Activated CD8-positive, alpha-beta T cell treated with anti-CD3 and anti-CD28 coated beads for 36 hours (primary cell): ENCODE measurements around the gene CNNM3. TPM values are rescaled to one million over a fixed set of nuclear protein-coding genes. Genes with fewer than 3 reads are reported as not detected.

Source experiments
- ATAC-seq: fragments of 200-7000 bp; cut with Tn5 transposase; one replicate; pipeline ENCODE4 v1.10.0; 2021; ENCODE audit warnings: mild to moderate bottlenecking, moderate library complexity
- CTCF ChIA-PET: fragments of 350-600 bp; sonication (Branson Sonifier 250); formaldehyde crosslinking; loops from one replicate; lab custom pipeline; 2021; ENCODE audit warnings: antibody characterized with exemption; lab: Charles Lee
- POLR2A ChIA-PET: fragments of 350-600 bp; sonication (Branson Sonifier 250); formaldehyde crosslinking; loops from one replicate; lab custom pipeline; 2021; ENCODE audit warnings: antibody characterized with exemption; lab: Charles Lee
- DNase-seq: peaks from one replicate; pipeline ENCODE4 v3.0.0-alpha.2; 2020
- H3K27ac Mint-ChIP-seq: one replicate; pipeline ENCODE4 v1.8.0; 2021; ENCODE audit warnings: mild to moderate bottlenecking, mixed read lengths
- H3K27me3 Mint-ChIP-seq: one replicate; pipeline ENCODE4 v1.8.0; 2021; ENCODE audit warnings: mixed read lengths
- H3K36me3 Mint-ChIP-seq: one replicate; pipeline ENCODE4 v1.8.0; 2021; ENCODE audit warnings: low read depth, mixed read lengths
- H3K4me1 Mint-ChIP-seq: one replicate; pipeline ENCODE4 v1.8.0; 2021; ENCODE audit warnings: low read depth, mixed read lengths
- H3K4me3 Mint-ChIP-seq: one replicate; pipeline ENCODE4 v1.8.0; 2021; ENCODE audit warnings: mild to moderate bottlenecking, moderate library complexity, mixed read lengths
- H3K9me3 Mint-ChIP-seq: one replicate; pipeline ENCODE4 v1.8.0; 2021; ENCODE audit warnings: mixed read lengths
- intact Hi-C: fragments of 100-400 bp; cut with micrococcal nuclease; formaldehyde crosslinking; loops from one replicate; pipeline ENCODE4 v1.10.0; 2022
- total RNA-seq, 2 experiments: library from RNA; stranded (reverse); gene quantifications; one replicate each; pipeline ENCODE4 v1.2.3, GENCODE V29; 2021
- TF ChIP-seq, protein P1 (sequence below): fragments of 200-600 bp; IDR thresholded peaks from one replicate; pipeline ENCODE4 v1.8.0; 2022; ENCODE audit warnings: antibody characterized with exemption, mild to moderate bottlenecking

CNNM3 gene
- total RNA-seq, 2 experiments from 2014 or later: 15.8 to 19.3 TPM

DNA sequence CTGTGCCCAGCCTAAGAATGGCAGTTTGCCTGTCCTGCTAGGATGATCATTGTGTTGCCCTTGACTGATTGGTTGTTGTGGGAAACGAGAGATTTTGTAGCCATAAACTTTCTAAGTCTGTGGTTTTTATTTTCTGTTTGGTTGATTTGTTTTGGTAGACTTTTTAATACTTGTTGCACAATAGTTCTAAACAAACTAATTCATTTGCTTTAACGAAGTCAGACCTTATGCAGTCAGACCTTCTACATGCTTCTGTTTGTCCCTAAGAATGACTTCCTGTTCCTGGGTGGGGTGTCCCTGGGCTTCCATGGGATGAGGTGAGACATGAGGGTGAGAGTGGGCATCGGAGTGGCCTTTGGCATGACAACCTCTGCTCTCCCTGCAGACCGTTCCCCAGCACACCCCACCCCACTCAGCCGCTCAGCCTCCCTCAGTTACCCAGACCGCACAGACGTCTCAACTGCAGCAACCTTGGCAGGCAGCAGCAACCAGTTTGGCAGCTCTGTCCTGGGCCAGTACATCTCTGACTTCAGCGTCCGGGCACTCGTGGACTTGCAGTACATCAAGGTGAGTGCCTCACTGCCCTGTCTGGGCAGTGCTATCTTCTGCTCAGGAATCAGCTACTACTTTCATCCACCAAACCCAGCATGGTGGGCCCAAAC, 7.8 kb upstream of the CNNM3 start:
- no peak for ATAC-seq
- no peaks in the 10 kb centered on the region for H3K9me3 Mint-ChIP-seq
- peak overlapping the region; percentile 16 for H3K27ac Mint-ChIP-seq
- H3K27me3 Mint-ChIP-seq: no peaks in the 10 kb centered on the region
- DNase-seq: no peak
- H3K4me1 Mint-ChIP-seq: peaks cover 14% of the 10 kb centered on the region
- no peaks in the 10 kb centered on the region for H3K36me3 Mint-ChIP-seq
- ChIA-PET POLR2A (no interaction called here), CTCF (interaction anchor here (1.4 kb wide), 1 partner anchor 49 kb away, joined by 4 read pairs; the partner anchor contains the start of gene ANKRD39)
- intact Hi-C loops: no loop called here
- no peak overlapping the region for H3K4me3 Mint-ChIP-seq
- TF ChIP-seq, protein P1, sequence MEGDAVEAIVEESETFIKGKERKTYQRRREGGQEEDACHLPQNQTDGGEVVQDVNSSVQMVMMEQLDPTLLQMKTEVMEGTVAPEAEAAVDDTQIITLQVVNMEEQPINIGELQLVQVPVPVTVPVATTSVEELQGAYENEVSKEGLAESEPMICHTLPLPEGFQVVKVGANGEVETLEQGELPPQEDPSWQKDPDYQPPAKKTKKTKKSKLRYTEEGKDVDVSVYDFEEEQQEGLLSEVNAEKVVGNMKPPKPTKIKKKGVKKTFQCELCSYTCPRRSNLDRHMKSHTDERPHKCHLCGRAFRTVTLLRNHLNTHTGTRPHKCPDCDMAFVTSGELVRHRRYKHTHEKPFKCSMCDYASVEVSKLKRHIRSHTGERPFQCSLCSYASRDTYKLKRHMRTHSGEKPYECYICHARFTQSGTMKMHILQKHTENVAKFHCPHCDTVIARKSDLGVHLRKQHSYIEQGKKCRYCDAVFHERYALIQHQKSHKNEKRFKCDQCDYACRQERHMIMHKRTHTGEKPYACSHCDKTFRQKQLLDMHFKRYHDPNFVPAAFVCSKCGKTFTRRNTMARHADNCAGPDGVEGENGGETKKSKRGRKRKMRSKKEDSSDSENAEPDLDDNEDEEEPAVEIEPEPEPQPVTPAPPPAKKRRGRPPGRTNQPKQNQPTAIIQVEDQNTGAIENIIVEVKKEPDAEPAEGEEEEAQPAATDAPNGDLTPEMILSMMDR: no peak

GRCh38 chr2:96809216-96809882, 6.7 kb upstream of the CNNM3 start:
- no peak for ATAC-seq
- TF ChIP-seq, protein P1: no peak
- Mint-ChIP-seq H3K9me3 (no peaks in the 10 kb centered on the region), H3K27ac (peak overlapping the region; percentile 10), H3K4me1 (peaks cover 17% of the 10 kb centered on the region), H3K27me3 (no peaks in the 10 kb centered on the region), H3K4me3 (no peak overlapping the region), H3K36me3 (no peaks in the 10 kb centered on the region)
- intact Hi-C loops: no loop called here
- ChIA-PET CTCF (interaction anchor here (1.0 to 1.2 kb wide), 2 partner anchors 31 to 48 kb away, joined by 3 to 4 read pairs; partner anchors contain the start of gene ANKRD39), POLR2A (no interaction called here)
- no peak for DNase-seq

DNA sequence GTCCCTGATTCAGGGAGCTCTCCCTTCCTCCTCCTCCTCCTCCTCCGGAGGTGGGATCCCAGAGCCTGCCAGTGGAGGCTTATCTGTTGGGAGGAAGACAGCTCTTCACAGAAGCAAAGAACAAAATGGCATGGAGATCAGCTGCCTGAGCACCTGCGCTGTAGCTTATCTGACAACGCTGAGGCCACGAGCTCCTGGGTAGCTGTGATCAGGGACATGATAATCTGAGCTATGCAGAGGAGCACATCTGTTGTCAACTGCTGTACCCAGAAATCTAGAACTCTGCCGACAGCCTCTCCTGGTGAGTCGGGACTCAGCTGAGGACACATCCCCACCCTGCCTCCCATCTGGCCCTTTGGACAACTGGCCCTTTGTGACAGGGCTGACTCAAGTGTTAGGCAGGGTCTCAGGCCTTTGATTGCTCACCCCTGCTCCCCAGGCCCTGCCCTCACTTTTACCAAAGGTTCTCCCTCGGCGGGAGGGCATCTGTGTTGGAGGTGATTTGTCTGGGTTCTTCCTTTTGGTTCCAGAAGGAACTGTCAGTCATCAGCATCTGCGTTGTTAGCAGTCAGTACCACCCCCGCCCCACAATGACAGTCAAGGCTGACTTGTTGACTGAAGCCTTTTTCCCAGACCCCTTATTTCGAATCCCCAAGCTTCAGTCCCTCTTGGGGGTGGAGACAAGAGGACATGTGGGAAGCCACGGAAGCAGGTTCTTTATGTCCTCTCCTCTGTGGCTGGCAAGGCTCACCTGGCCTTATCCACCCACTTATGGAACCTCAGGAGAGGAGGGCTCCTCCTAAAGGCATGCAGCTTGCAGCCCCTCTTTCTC, 5.9 kb upstream of the CNNM3 start:
- intact Hi-C loops: no loop called here
- TF ChIP-seq, protein P1: no peak
- ATAC-seq (no peak), DNase-seq (no peak)
- Mint-ChIP-seq H3K27me3 (no peaks in the 10 kb centered on the region), H3K27ac (no peak overlapping the region), H3K4me1 (peaks cover 19% of the 10 kb centered on the region), H3K4me3 (no peak overlapping the region), H3K36me3 (no peaks in the 10 kb centered on the region), H3K9me3 (no peaks in the 10 kb centered on the region)
- ChIA-PET POLR2A (no interaction called here), CTCF (interaction anchor here (1.0 to 1.7 kb wide), 3 partner anchors 9 to 48 kb away, joined by 3 to 7 read pairs (median 4); partner anchors contain the start of gene ANKRD39)

- H3K27ac Mint-ChIP-seq: no peak overlapping the region
- H3K4me1 Mint-ChIP-seq: peaks cover 23% of the 10 kb centered on the region
- CTCF ChIA-PET: interaction anchor here (1.7 kb wide), 1 partner anchor 10 kb away, joined by 7 read pairs; no protein-coding TSS in a partner anchor
- DNase-seq (no peak), ATAC-seq (no peak)
- H3K36me3 Mint-ChIP-seq: no peaks in the 10 kb centered on the region
- no peaks in the 10 kb centered on the region for H3K9me3 Mint-ChIP-seq
- no peaks in the 10 kb centered on the region for H3K27me3 Mint-ChIP-seq
- TF ChIP-seq, protein P1: no peak
- intact Hi-C loops: no loop called here
- H3K4me3 Mint-ChIP-seq: no peak overlapping the region
- POLR2A ChIA-PET: no interaction called here
Measured at GRCh38 chr2:96810783-96811192, 5.3 kb upstream of the CNNM3 start.
